Measurements from ENCODE around the gene KCTD11.

KCTD11 gene

DNA sequence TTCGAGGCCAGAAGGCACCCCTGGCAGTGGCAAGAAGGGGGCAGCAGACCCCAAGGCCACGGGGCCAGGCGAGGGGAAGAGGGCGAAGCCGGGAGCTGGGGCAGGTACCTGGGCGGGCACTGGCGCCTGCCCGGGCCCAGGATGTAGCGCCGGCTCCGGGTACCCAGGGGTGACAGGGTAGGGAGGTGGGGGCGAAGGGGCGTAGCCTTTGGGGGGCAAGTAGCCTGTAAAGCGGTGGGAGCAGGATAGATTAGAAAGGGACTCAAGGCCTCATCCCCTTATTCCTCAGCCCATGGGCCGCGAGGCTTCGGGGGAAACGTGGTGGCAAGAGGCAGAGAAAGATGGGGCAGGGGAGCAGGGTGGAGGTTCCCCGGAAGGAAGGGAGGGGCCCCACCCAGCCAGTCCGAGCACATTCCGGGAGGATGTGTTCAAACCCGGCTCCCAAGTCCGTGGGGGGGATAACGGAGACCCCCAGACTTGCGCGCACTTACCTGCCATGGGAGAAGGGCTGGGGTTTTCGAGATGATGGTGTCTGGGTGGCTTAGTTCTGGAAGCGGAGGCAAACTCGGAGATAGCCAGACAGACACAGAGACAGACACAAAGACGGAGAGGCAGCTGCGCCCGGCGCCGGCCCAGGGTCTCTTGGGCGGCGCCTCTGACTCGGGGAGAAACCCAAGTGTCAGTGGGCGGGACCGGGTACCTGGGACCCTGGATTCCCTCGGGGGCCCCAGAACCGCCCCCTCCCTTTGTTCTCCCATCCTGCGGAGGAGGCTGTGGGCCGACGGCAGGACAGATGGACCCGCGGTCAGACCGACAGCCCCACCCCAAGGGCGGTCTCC lies 41.9 kb downstream of the KCTD11 start:
- DNase-seq (ENCODE audit: extremely low read depth, low read depth), result no peak
- TF ChIP-seq, protein P1, sequence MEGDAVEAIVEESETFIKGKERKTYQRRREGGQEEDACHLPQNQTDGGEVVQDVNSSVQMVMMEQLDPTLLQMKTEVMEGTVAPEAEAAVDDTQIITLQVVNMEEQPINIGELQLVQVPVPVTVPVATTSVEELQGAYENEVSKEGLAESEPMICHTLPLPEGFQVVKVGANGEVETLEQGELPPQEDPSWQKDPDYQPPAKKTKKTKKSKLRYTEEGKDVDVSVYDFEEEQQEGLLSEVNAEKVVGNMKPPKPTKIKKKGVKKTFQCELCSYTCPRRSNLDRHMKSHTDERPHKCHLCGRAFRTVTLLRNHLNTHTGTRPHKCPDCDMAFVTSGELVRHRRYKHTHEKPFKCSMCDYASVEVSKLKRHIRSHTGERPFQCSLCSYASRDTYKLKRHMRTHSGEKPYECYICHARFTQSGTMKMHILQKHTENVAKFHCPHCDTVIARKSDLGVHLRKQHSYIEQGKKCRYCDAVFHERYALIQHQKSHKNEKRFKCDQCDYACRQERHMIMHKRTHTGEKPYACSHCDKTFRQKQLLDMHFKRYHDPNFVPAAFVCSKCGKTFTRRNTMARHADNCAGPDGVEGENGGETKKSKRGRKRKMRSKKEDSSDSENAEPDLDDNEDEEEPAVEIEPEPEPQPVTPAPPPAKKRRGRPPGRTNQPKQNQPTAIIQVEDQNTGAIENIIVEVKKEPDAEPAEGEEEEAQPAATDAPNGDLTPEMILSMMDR (IDR thresholded peaks at IDR 0.05; ENCODE audit: low read depth, low read length), result 0 out of 2 replicates have a peak, but pooled peaks have one; percentile 9

DNA sequence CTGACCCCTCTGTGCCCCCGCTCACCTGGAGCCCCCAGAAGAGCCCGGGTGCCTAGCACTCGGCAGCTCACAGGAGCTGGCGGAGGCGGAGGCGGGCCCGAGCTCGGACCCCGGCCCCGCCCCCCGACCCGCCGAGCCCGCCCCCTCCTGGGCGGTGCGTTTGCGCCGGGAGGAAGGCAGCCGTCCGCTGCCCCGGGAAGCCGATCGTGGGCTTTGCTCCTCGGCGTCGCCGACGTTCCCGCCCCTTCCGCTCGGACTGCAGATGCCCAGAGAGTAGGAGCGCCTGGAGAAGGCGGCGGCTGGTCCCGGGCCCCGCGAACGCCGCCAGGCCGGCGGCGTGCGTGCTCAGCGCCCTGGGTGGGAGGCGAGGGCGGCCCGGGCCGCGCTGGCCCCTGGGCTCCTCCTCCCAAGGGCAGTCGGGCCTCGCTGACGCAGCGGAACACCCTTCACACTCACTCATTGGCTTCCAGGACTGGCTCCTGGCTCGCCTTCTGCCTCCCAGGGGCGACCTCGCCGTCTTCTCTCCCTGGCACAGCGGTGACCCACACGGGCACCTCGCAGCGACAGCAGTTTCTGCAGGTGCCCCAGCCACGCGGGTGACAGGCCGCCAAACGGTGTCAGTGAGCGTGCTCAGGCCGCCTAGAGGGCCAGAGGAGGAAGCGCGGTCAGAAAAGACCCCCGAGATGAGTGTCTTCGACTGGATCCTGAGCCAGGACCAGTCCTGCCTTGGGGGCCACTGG lies 42.7 kb downstream of the KCTD11 start, which contains the start of gene PLSCR3:
Gene PLSCR3 (minus strand): TSS at position 74 of the 740 bp plus-strand sequence. CDS start 415 bp downstream, outside the sequence.
- DNase-seq (ENCODE audit: extremely low read depth, low read depth), result peak; percentile 62
- TF ChIP-seq, protein P1 (IDR thresholded peaks at IDR 0.05; ENCODE audit: low read depth, low read length), result peak; percentile 38

DNA sequence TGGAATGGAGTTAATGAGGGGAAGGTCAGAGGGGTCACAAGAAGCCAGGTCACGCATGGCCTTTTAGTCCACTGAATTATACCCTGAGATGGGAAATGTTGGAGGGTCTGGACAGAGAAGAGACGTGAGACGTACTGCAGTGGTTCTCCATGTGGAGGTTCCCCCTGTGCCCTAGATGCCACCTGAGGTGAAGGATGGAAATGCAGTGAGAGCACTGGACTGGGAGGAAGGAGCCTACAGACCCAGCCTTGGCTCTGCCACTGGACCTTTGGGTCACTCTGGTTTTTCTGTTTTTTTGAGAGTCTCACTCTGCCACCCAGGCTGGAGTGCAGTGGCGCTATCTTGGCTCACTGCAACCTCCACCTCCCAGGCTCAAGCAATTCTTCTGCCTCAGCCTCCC lies 44.2 kb downstream of the KCTD11 start:
- DNase-seq (ENCODE audit: extremely low read depth, low read depth), result no peak
- TF ChIP-seq, protein P1 (IDR thresholded peaks at IDR 0.05; ENCODE audit: low read depth, low read length), result no peak

DNA sequence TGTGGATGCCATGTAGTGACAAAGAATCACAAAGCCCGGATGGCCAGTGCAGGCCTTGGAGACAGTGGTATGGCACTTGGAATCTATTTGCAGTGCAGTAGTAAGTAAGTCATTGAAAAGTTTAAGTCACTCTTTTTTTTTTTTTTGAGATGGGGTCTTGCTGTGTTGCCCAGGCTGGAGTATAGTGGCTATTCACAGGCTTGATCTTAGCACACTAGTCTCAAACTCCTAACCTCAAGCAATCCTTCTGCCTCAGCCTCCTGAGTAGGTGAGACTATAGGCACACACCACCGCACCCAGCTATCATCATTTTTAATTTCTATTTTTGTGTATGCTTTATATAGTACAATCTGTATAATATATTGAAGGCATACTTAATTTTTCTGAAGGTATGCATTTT lies 46.6 kb downstream of the KCTD11 start:
- DNase-seq (ENCODE audit: extremely low read depth, low read depth), result no peak
- TF ChIP-seq, protein P1 (IDR thresholded peaks at IDR 0.05; ENCODE audit: low read depth, low read length), result no peak

DNA sequence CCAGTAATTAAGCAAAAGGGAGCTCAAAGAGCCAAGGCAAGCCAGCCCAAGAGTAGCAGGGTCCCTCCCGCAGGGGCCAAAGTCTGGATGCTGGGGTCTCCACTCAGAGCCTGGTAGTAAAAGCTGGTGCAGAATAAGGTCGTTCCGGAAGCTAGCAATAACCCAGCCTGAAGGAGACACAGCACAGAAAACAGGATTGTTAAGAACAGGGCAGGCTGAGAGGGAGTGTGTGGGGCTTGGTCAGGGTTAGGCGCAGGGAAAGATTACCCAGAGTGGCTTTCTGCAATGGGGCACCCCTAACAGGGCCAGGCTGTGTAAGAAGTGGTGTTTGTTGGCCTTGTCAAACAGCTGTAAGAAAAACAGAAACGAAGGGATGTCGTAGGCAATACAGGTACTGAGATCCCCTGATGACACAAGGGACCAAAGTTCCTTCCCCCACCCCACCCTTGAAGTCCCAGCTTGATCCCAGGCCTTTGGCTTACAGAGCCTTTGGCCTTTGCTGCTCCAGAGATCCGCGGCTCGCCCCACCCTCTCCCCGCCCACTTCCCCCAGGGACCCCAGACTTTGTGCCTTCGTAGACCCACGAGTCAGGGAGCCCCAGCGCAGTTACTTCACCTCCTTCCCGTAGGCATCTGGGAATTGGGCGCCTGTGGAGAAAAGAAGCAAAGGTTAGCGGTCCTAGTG lies 51.2 kb downstream of the KCTD11 start:
- no peak for DNase-seq (ENCODE audit: extremely low read depth, low read depth)
- TF ChIP-seq, protein P1 (IDR thresholded peaks at IDR 0.05; ENCODE audit: low read depth, low read length), result no peak

DNA sequence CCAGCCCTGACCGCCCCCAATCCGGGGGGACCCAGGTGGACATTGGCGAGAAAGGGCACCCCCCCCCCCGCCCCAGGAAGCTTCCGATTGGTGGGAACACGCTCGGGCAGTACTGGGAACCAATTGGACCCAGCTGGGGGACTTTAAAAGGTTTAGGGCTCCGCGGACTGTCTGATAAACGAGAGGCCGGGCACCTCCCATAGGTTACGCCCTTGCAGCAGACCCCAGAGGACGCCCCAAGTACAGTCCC lies 51.7 kb downstream of the KCTD11 start:
- DNase-seq (ENCODE audit: extremely low read depth, low read depth), result no peak
- TF ChIP-seq, protein P1 (IDR thresholded peaks at IDR 0.05; ENCODE audit: low read depth, low read length), result no peak

All from AG09319 (cell line).